ENCODE data around the gene LONRF2.

Gene LONRF2

DNA sequence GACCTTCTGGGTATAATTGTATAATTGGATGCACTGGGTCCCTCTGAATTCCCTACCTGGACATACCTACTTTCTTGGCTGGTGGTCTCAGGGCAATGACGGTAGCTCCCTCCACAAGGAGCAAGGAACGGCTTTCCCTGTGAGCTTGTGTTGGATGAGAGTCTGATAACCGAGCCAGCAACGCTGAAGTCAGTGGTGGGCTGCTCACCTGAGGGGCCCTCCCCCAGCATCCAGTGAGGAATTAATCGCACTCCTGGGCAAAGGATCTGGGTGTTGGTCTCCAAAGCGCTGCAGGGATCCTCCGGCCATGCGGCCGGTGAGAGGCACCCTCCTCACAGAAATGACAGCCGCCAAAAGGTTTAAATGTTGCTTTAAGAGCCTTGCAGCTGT is 47.1 kb downstream of the LONRF2 start:
- no peak for DNase-seq (ENCODE audit: low read depth)

DNA sequence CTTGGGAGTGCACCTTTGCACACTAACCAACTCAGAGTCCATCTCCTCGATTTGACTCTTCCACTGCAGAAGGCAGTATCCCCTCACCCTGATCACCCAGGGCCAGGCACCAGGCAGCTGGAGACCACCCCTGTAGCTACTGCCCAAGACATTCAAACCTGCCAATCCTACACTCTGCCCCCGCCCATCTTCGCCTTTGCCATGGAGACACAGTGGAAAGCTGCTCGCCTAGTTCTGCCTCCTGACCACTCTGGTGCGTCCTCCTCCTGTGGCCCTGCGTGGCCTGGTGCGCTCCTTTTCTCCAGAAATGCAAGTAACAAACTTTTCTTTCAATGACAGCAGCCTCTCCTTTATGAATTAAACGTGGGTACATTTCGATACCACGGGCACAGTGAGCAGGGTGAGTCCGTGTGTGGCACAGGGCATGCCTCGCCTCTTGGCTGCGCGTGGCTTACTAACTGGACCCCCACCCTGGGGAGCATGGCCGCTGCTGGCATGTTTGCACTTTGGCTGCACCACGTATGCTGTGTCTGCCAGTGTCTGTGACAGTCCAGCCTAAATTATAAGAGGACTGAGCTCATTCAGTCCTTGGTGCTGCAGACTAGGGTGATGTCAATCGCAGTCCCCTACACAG is 47.6 kb downstream of the LONRF2 start:
- DNase-seq (ENCODE audit: low read depth): no peak

DNA sequence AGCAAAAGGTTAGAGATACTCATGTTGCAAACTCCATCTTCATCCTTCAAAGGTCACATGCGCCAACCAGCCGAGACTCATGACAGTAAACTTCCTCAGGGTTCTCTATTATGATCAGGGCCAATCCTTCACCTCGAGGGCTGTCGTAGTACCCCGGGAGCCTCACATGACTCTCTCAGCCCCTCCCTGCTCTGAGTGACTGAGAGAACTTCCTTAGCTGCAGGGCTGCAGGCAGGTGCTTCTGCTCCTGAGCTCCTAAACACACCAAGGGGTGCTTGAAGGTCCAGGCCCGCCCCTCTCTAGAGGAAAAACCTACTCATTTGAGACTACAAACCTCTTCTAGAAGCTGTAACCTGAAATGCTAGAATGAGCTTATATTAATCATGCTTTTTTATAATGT is 48.2 kb downstream of the LONRF2 start:
- no peak for DNase-seq (ENCODE audit: low read depth)

DNA sequence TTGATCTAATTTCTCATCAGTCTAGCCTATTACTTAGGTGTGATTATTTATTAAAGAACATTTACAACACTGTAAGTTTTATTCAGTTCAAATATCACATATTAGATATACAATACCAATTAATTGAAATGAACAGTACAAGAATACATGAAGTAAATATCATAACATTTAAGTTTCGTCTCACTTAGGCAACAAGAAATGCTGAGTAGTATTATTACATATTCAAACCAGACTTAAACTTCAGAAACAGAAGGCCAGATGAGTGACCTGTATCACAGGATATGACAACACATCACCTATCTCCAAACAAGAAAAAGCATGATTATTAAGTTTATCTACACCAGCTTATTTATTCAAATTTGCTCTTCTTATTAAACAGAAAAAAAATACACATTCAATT is 48.9 kb downstream of the LONRF2 start:
- DNase-seq (ENCODE audit: low read depth): no peak

DNA sequence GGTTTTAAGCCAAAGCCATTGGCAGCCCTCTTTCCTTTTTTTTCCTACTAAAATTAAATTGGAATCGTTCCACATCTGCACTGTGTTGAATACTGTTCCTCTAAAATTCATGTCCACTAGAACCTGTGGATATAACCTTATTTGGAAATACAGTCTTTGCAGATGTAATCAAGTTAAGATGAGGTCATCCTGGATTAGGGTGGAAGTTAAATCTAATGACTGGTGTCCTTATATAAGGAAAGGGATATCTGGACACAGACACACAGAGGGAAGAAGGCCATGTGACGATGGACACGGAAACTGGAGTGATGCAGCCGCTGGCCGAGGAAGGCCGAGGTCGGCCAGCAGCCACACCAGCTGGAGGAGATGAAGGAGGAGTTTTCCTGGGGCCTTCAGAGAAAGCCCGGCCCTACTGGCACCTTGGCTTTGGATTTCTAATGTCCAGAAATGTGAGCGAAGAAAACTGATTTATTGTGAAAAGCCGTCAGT is 49.4 kb downstream of the LONRF2 start:
- DNase-seq (ENCODE audit: low read depth): no peak

DNA sequence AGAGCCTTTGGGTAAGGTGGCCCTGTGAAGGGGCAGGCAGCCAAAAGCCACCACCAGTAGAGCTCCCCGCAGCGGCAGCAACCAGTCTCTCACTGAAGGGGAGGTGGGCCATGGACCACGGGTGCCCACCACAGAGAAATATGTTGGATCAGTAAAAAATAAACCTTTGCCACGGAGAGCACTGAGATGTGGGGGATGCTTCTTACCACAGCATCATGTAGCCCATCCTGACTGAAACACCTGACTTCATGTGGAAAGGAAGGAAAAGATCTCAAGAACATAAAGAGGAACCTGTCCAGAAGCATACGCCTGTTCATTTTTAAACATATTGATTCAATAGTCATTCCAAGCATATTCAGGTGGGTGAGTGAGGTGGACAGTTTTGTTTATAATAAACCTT is 51.1 kb downstream of the LONRF2 start:
- DNase-seq (ENCODE audit: low read depth): no peak

DNA sequence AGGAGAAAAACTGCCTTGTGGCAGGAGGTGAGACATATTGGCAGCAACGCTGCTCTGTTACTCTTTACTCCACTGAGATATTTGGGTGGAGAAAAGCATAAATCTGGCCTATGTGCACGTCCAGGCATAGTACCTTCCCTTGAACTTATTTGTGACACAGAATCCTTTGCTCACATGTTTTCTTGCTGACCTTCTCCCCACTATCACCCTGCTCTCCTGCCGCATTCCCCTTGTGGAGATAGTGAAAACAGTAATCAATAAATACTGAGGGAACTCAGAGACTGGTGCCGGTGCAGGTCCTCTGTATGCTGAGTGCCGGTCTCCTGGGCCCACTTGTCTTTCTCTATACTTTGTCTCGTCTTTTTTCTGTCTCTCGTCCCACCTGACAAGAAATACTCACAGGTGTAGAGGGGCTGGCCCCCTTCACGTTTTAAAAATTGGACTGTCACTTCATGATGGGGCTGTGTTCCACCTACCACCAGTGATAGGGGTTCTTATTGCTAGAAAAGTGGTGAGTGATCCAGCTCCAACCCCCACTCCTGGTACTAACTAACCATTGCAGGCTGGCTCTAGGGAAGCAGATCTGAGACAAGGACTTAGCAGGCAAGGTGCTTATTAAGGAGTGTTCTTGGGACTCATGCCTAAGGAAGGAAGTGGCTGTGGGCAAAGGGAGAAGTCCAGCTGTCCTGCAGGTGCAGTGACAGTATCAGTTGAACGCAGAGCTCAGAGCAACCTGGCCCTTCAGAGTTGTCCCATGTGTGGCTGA is 51.7 kb downstream of the LONRF2 start:
- DNase-seq (ENCODE audit: low read depth): no peak

DNA sequence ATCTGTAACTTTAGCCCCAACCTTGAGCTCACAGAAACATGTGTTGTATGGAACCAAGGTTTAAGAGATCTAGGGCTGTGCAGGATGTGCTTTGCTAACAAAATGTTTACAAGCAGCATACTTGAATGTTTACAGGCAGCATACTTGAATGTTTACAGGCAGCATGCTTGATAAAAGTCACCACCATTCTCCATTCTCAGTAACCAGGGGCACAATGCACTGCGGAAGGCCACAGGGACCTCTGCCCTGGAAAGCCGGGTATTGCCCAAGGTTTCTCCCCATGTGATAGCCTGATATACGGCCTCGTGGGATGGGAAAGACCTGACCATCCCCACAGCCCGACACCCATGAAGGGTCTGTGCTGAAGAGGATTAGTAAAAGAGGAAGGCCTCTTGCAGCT is 52.4 kb downstream of the LONRF2 start:
- DNase-seq (ENCODE audit: low read depth): no peak

DNA sequence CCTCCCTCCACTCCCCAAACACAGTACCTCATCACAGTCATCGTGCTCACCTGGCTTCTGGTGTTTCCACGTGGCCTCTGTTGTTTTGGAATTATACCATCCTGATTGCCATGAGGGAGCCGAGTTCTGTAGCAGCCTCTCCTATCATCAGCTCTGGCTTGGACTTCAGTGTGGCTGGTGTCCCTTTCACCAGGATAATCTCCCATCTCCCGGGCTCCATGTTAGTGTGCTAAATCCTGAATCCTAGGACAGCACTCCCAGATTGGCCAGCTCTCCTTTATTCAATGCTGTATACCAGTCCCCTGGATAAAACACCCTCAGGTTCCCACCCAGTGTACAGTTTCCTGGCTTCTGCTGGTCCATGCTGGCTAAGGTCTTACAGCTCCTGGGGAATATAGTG is 53.3 kb downstream of the LONRF2 start:
- no peak for DNase-seq (ENCODE audit: low read depth)

DNA sequence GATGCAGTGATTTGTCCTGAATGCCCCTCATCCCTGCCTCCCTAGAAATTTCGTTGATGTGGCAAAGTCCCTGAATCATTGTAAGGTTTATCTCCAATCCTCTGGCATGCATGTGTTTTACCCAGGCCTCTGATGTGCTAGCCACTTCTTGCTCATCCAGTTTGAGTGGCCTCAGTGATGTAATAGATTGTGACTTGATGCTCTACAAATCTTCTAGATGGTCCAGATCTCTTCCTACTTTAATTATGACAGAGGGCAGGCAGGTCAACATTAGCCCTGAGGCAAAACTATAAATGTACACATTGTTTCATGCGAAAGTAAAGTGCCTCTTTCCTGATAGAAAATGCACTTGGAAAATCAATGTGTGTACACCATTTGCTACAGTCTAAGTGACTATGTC is 54.5 kb downstream of the LONRF2 start:
- DNase-seq (ENCODE audit: low read depth): no peak

DNA sequence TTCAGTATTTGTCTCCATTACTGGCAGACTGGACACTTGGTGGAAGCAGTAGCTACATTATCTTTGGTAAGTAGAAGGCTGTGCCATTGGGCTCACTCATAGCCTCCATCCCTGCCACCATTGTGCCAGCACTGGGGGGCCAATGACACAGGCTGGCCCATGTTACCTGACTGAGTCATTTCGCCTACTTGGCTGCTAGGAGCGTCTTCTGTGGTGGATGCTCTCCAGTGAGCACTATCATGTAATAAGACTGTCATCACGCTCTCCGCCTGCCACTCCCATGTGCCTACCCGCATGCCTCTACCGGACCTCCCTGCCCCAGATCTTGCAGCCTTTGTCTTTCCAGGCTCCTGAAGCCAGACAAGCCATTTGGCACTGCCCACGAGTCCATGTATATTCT is 56.2 kb downstream of the LONRF2 start:
- DNase-seq (ENCODE audit: low read depth): no peak

DNA sequence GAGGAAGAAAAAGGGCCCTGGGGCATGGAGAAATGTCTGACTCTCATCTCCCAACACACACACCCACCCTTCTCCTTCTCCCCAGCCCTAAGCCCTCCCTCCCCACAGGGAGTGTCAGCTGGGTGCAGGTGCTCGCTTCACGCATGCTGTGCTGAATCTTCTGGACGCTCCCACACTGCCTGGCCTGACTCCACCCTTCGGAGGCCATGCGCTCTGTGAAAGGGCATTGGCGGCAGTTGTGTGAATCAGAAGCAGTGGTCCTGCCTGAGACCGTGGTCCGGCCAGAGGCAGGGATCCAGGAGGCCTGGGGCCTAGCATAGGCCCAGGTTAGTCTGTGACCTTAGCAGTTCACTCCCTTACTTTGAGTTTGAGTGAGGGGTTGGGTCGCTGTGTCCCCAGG is 57.1 kb downstream of the LONRF2 start:
- DNase-seq (ENCODE audit: low read depth): no peak

DNA sequence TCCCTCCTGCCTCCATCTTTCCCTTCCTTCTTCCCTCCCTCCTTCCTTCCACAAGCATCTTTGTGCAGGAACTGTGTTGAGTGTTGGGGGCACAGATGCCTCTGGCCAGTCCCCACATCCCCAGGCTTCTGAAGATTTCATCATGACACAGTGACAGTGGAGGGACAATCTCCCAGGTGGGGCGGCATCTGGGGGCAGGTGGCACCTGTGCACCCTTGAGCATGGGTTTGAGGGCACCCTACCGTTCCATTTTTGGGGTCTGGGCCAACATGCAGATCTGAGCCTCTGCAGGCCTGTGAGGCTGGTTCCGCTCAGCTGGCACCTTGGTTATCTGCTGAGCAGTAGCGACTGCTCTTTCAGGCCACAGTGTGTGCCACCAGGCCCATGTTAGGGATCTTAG is 57.6 kb downstream of the LONRF2 start:
- DNase-seq (ENCODE audit: low read depth): no peak

DNA sequence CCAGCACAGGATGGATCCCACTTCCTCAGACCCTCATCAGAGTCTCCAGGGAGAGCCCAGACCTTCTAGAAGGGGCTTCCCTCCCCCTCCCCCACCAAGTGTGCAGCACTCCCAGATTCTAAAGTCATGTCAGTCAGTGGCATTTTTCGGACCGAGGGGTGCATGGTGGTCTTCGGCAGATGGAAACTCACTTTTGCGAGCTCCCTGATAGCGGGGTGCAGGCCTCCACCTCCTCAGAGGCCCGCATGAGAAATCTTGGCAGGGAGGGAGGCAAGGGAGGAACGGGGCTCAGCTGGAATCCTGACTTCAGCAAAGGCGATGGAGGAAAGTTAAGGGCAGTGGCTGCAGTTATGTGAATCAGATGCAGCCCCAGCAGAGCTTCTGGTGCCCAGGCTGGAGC is 58.2 kb downstream of the LONRF2 start:
- DNase-seq (ENCODE audit: low read depth): no peak

DNA sequence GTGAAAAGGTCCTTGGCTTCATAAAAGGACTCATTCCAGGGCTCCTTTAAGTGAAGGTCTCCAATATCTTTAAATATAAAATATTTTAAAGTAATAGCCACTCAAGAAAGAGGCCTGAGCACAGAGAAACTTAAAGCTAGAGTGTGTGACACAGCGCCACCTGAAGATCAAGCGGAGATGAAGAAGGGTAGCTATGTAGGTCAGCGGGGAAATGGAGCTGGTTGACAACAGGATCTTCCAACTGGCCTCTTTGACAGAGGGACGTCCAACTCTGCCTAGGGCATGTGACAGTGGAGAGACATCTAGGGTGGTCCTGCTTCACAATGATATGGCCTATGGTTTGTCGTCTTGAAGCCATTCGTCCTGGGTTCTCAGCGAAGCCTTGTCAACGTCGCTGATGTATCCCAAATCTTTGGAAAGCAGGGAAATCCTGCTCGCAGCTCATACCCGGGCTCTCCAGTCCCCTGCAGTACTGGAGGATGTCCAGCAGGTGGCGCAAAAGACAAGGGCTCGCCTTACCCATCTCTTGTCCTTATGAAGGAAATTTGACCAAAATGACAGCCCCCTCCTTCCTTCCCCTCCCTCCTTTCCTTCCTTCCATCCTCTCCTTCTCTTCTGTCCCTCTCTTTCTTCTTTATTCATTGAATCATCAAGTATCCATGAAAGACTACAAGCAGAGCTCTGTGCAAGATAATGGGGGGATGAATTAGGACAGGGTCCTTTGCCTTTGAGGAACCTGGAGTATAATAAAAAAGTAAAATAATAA is 59.6 kb downstream of the LONRF2 start:
- DNase-seq (ENCODE audit: low read depth): peak; percentile 54

DNA sequence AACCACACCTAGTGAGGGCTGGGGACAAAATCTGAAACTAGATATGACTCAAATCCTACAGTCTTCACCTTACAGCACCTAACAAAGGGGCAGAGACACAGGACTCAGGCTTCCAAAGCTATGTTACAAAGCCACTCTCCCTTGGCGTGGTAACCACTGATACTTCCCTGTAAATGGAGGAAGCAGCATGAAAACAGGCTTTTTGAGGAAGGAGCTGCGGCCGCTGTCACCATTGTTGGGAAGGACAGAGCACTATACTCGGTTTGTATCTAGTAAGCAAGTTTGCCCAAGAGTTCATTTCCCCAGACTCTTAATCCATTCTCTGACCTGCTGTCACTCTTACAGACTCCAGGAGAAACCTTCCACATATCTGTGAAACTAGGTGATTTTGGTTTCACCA is 60.3 kb downstream of the LONRF2 start:
- no peak for DNase-seq (ENCODE audit: low read depth)

DNA sequence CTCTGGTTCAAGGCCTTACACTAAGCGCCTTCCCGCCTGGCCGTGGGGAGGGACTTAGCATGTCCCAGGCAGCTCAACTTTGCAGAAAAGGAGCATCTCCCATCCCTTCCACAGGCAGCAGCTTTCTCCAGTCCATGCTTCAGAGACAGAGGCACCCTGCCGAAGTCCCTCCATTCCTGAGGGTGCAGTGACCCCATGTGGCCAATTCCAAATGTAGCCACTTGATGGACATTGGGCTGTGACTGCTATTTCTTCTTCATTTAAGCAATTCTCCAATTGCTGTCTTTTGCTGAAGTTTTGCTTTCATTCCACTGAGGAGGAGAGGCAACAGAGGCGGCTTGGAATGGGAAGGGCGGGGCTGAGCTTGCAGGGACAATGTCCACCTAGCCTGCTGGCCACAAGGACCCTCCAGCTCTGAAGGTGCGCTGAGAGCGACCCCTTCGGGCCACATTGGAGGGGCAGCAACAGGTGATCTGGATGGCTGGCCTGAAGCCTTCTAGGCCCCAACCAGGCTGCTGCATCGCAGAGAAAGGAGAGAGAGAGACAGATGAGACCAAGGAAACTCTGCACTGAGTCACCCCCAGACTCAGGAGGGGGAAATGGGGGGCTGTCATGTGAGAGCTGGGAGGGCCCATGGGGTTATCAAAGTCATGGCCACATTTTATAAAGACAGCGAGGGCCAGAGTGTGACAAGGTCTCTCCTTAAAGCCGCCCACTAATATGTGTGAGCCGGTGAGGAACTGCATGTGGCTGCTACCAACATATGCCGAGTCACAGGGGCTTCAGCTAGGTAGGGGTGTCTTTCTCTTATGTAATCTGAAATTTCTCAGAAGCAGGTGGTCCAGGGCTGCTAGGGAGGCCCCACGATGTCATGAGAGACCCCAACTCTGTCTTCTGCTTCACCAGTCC is 61.3 kb downstream of the LONRF2 start:
- no peak for DNase-seq (ENCODE audit: low read depth)

DNA sequence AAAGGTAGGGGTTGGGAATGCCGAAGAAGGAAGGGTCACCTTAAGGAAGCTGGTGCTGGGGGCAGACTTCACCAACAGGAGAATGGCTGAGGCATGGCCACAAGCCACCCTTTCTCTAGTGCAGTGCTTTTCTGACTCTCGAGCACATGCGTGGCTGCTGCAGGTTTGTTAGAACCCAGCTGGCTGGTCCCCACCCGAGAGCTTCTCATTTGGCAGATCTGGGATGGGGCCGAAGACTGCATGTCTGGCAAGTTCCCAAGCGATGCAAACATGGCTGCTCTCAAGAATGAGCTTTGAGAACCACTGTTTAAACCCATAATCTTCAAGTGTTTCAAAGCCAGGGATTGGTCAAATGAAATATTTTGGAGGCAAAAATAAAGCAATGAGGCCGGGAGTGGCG is 63.2 kb downstream of the LONRF2 start:
- no peak for DNase-seq (ENCODE audit: low read depth)

DNA sequence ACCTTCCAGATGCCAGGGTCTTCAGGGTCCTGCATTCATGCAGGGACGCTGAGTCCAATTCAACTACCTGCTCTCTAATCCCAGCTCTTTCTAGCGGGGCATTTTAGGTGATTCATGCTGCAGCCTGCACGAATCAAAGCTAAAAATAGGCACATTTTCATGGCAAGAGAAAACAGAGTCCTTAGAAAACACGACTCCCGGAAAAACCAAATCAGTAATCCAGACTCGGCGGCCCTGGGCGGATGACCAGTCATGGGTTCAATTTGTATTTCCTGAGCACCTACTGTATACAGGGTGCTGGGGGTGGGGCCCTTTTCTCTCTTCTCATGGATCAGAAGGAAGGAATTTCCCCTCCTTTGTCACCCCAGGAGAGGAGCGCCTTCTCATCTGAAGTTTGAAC is 64.4 kb downstream of the LONRF2 start:
- no peak for DNase-seq (ENCODE audit: low read depth)

DNA sequence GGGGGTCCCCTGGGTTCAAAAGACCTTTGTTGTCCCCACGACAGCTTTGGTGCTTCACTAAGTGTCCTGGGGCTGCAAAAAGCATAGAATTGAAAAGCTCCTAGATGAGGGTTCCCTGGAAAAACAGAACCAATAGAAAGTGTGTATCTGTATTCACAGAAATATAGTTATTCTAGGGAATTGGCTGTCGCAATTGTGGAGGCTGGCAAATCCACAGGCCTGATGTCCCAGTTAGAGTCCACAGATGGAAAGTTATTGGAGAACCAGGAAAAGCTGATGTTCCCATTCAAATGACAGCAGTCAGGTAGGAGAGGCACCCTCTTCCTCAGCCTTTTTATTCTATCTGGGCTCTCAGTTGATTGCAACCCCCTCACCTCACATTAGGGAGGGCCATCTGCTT is 65.5 kb downstream of the LONRF2 start:
- DNase-seq (ENCODE audit: low read depth): no peak

DNA sequence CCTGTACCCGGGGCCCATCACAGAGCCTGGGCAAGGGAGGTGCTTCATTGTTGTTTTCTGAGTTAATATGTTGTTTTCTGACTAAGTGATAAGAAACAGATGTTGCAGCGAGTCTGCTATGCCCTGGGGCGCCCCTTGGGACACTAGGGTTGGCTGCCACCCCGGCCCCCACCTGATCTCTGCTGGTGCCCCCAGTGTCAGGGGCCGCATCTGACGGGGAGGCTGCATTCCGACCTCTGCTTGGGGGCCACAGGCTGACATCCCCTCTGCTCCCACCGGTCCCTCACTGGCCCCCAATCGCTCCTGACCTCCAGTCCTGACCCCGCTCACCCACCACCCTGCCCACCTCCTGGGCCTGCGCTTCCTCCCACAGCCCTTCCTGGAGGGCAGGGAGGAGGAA is 65.9 kb downstream of the LONRF2 start:
- DNase-seq (ENCODE audit: low read depth): no peak

DNA sequence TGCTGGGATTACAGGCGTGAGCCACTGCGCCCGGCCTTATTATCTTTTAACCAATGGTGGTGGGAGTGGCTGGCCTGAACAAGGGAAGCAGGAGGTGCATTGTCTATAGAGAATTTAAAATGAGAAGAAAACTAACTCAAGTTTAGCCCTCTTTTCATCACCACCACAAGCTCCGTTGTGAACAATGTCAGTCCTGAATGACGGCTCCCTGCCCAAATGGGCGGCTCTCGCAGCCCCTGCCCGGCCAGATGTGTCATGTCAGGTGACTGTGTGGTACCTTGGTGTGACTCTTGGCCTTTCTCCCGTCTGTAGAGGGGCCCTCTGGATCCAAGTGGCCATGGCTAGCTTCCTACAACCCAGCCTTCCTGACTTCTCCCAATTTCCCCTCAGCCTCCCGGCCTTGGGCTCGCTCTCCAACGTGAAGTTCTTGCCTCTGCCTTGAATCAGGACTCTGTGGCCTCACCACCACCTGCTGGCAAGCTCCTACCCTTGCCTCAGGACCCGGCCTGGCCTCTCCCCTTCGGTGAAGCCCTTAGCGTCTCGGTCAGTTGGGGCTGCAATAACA is 67.6 kb downstream of the LONRF2 start:
- no peak for DNase-seq (ENCODE audit: low read depth)
